Astrocyte (in vitro differentiated cells and primary cell): Measurements from ENCODE around the gene CRYM. TPM values are rescaled to one million over a fixed set of nuclear protein-coding genes. Genes with fewer than 3 reads are reported as not detected.

ENCODE experiments used
- DNase-seq: peaks from one replicate; pipeline ENCODE4 v3.0.0-alpha.2; 2010; ENCODE audit warnings: low read depth
- FAIRE-seq: peaks from 2 replicates; lab custom pipeline; 2011; peaks lifted over from hg19 to GRCh38; lab: Jason Lieb, UNC
- H2AFZ ChIP-seq: 2 replicates; pipeline ENCODE4 v1.6.0; 2012; ENCODE audit warnings: low read depth, low read length, inconsistent platforms
- H3K27ac ChIP-seq: 2 replicates; pipeline ENCODE4 v1.5.1; 2011; ENCODE audit warnings: low read depth, low read length, inconsistent platforms
- H3K27me3 ChIP-seq: 2 replicates; pipeline ENCODE4 v1.6.0; 2011; ENCODE audit warnings: low read length, inconsistent platforms; ENCODE audit not compliant: insufficient read depth
- H3K36me3 ChIP-seq: 2 replicates; pipeline ENCODE4 v1.5.1; 2011; ENCODE audit warnings: low read length, inconsistent platforms; ENCODE audit not compliant: insufficient read depth
- H3K4me1 ChIP-seq: 2 replicates; pipeline ENCODE4 v1.5.1; 2011; ENCODE audit warnings: low read length, inconsistent platforms; ENCODE audit not compliant: insufficient read depth
- H3K4me2 ChIP-seq: 2 replicates; pipeline ENCODE4 v1.6.0; 2012; ENCODE audit warnings: low read length, inconsistent platforms
- H3K4me3 ChIP-seq: 2 replicates; pipeline ENCODE4 v1.5.1; 2011; ENCODE audit warnings: low read depth, mild to moderate bottlenecking, low read length, inconsistent platforms; ENCODE audit not compliant: insufficient read depth
- H3K79me2 ChIP-seq: 2 replicates; pipeline ENCODE4 v1.6.0; 2012; ENCODE audit warnings: mild to moderate bottlenecking, low read length, inconsistent platforms; ENCODE audit not compliant: insufficient read depth
- H3K9ac ChIP-seq: 2 replicates; pipeline ENCODE4 v1.6.0; 2012; ENCODE audit warnings: mild to moderate bottlenecking, low read length, inconsistent platforms
- H3K9me3 ChIP-seq: 2 replicates; pipeline ENCODE4 v1.5.1; 2012; ENCODE audit warnings: low read depth, mild to moderate bottlenecking, low read length, inconsistent platforms; ENCODE audit not compliant: insufficient read depth
- H4K20me1 ChIP-seq: 2 replicates; pipeline ENCODE4 v1.6.0; 2012; ENCODE audit warnings: low read length, inconsistent platforms; ENCODE audit not compliant: insufficient read depth
- H3K27ac Mint-ChIP-seq: one replicate; pipeline ENCODE4 v1.8.0; 2021; ENCODE audit warnings: mild to moderate bottlenecking, mixed read lengths; ENCODE audit not compliant: unreplicated experiment
- H3K27me3 Mint-ChIP-seq: one replicate; pipeline ENCODE4 v1.8.0; 2021; ENCODE audit warnings: low read depth, mixed read lengths; ENCODE audit not compliant: unreplicated experiment
- H3K36me3 Mint-ChIP-seq: one replicate; pipeline ENCODE4 v1.8.0; 2021; ENCODE audit warnings: low read depth, mixed read lengths; ENCODE audit not compliant: unreplicated experiment
- H3K4me1 Mint-ChIP-seq: one replicate; pipeline ENCODE4 v1.8.0; 2021; ENCODE audit warnings: low read depth, mixed read lengths; ENCODE audit not compliant: unreplicated experiment
- H3K4me3 Mint-ChIP-seq: one replicate; pipeline ENCODE4 v1.8.0; 2021; ENCODE audit warnings: mild to moderate bottlenecking, moderate library complexity, mixed read lengths; ENCODE audit not compliant: unreplicated experiment
- H3K9me3 Mint-ChIP-seq: one replicate; pipeline ENCODE4 v1.8.0; 2021; ENCODE audit warnings: mild to moderate bottlenecking, mixed read lengths; ENCODE audit not compliant: unreplicated experiment
- CTCF ChIP-seq: IDR thresholded peaks from 2 replicates; pipeline ENCODE4 v1.5.1; 2011; ENCODE audit warnings: low read depth, mild to moderate bottlenecking, inconsistent platforms, low read length, moderate library complexity; ENCODE audit not compliant: insufficient read depth
- EZH2 ChIP-seq: IDR thresholded peaks from 2 replicates; pipeline ENCODE4 v1.6.1; 2012; ENCODE audit warnings: mild to moderate bottlenecking, low read length, inconsistent platforms; ENCODE audit not compliant: insufficient read depth
- total RNA-seq: library from RNA; stranded (reverse); gene quantifications from 2 replicates; pipeline ENCODE4 v1.2.1, GENCODE V29; 2021

CRYM gene
- total RNA-seq, 1 donor from 2014 or later = 0.50 TPM

DNA sequence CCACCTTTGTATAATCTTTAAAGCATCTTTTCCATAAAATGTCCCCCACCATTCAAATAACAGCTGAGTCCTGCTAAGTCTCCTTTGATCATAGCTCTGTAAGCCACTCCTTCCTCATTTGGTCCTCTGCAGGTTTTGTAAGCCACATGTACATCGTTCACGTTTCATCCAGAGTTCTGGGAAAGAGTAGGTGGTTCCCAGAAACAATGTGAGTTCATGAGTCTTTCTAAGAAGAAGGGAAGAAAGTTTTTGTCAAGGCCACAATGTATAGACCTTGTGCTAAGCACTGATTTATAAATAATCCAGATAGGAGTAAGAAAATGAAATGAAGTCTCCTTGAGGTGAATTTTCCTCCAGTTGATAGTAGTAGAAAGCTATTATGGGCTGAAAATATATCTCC is 53.3 kb downstream of the CRYM start:
- no peaks in the 10 kb centered on the region for H3K9me3 Mint-ChIP-seq
- no peak for TF ChIP-seq EZH2
- TF ChIP-seq CTCF = no peak
- Histone ChIP-seq H3K4me3 (no peak overlapping the region), H2AFZ (no peak overlapping the region), H3K9ac (no peak overlapping the region), H3K27me3 (peaks cover 9% of the 10 kb centered on the region), H4K20me1 (no peaks in the 10 kb centered on the region), H3K4me2 (no peak overlapping the region), H3K9me3 (no peaks in the 10 kb centered on the region), H3K36me3 (no peaks in the 10 kb centered on the region), H3K27ac (no peak overlapping the region), H3K4me1 (no peaks in the 10 kb centered on the region), H3K79me2 (no peaks in the 10 kb centered on the region)
- H3K4me3 Mint-ChIP-seq = no peak overlapping the region
- FAIRE-seq (no peak), DNase-seq (no peak)
- peaks cover 18% of the 10 kb centered on the region for H3K27me3 Mint-ChIP-seq
- no peaks in the 10 kb centered on the region for H3K4me1 Mint-ChIP-seq
- no peak overlapping the region for H3K27ac Mint-ChIP-seq
- no peaks in the 10 kb centered on the region for H3K36me3 Mint-ChIP-seq

- H3K27me3 ChIP-seq = peaks cover 9% of the 10 kb centered on the region
- H2AFZ ChIP-seq = no peak overlapping the region
- no peak overlapping the region for H3K27ac ChIP-seq
- FAIRE-seq = no peak
- no peak for DNase-seq
- H3K4me3 ChIP-seq = no peak overlapping the region
- Mint-ChIP-seq H3K27ac (no peak overlapping the region), H3K4me3 (no peak overlapping the region), H3K9me3 (no peaks in the 10 kb centered on the region), H3K36me3 (no peaks in the 10 kb centered on the region), H3K4me1 (no peaks in the 10 kb centered on the region), H3K27me3 (peaks cover 18% of the 10 kb centered on the region)
- no peaks in the 10 kb centered on the region for H3K79me2 ChIP-seq
- H4K20me1 ChIP-seq = no peaks in the 10 kb centered on the region
- H3K9me3 ChIP-seq = no peaks in the 10 kb centered on the region
- no peaks in the 10 kb centered on the region for H3K36me3 ChIP-seq
- no peak overlapping the region for H3K9ac ChIP-seq
- no peaks in the 10 kb centered on the region for H3K4me1 ChIP-seq
- no peak overlapping the region for H3K4me2 ChIP-seq
- TF ChIP-seq EZH2 (no peak), CTCF (no peak)
These were observed 54.3 kb downstream of the CRYM start for GRCh38 chr16:21223787-21224186.

DNA sequence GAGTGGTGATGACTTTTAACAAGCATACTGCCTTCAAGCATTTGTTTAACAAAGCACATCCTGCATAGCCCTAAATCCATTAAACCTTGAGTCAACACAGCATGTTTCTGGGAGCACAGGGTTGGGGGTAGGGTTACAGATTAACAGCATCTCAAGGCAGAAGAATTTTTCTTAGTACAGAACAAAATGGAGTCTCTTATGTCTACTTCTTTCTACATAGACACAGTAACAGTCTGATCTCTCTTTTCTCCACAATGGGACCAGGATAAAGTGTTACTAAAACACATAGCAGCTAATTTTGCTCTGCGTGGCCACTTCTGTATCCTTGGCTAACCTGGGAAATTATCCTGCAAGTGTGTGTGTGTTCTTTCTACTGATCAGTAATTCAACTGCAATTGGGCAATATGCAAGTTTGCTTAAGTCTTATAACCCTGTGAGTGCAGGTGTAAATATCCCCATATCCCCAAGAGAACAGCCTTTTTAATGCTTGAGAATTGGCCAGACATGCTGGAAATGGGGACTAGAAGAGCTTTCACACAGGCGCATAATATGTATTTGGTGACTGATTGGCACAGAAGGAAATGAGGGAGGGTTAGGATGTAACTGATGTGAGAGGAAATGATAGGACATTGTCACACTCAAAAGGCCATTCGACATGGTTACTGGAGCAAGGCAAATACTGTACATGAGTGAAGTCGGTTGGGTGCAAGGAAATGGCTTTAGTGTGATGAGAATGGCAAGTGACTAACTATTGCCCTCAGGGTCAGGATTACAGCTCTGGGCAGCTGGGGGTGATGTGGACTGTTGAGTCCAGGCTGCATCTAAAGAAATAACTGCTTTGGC is 55.4 kb downstream of the CRYM start:
- Mint-ChIP-seq H3K36me3 (no peaks in the 10 kb centered on the region), H3K9me3 (no peaks in the 10 kb centered on the region), H3K27me3 (peaks cover 18% of the 10 kb centered on the region), H3K4me3 (no peak overlapping the region), H3K4me1 (no peaks in the 10 kb centered on the region), H3K27ac (no peak overlapping the region)
- FAIRE-seq (no peak), DNase-seq (no peak)
- H3K79me2 ChIP-seq = no peaks in the 10 kb centered on the region
- no peaks in the 10 kb centered on the region for H3K4me1 ChIP-seq
- H3K9me3 ChIP-seq = no peaks in the 10 kb centered on the region
- H3K4me3 ChIP-seq = no peak overlapping the region
- no peak overlapping the region for H3K27ac ChIP-seq
- TF ChIP-seq EZH2 (no peak), CTCF (no peak)
- no peaks in the 10 kb centered on the region for H3K36me3 ChIP-seq
- H3K4me2 ChIP-seq = no peak overlapping the region
- H2AFZ ChIP-seq = no peak overlapping the region
- no peaks in the 10 kb centered on the region for H4K20me1 ChIP-seq
- peaks cover 11% of the 10 kb centered on the region for H3K27me3 ChIP-seq
- H3K9ac ChIP-seq = no peak overlapping the region
